HTR-8/SVneo (cell line): ENCODE measurements around the gene NTNG2.
"Not testable (repeated sequence)": the region's sequence is repeated elsewhere in the genome, so short reads cannot be mapped to it uniquely, and the experiment has no call there.

Experiments
- DNase-seq: peaks from one replicate; pipeline ENCODE4 v3.0.0; 2011; ENCODE audit warnings: low spot score, mixed read lengths; ENCODE audit not compliant: insufficient read length
- FAIRE-seq: peaks from 2 replicates; lab custom pipeline; 2011; peaks lifted over from hg19 to GRCh38; lab: Jason Lieb, UNC

Gene NTNG2

DNA sequence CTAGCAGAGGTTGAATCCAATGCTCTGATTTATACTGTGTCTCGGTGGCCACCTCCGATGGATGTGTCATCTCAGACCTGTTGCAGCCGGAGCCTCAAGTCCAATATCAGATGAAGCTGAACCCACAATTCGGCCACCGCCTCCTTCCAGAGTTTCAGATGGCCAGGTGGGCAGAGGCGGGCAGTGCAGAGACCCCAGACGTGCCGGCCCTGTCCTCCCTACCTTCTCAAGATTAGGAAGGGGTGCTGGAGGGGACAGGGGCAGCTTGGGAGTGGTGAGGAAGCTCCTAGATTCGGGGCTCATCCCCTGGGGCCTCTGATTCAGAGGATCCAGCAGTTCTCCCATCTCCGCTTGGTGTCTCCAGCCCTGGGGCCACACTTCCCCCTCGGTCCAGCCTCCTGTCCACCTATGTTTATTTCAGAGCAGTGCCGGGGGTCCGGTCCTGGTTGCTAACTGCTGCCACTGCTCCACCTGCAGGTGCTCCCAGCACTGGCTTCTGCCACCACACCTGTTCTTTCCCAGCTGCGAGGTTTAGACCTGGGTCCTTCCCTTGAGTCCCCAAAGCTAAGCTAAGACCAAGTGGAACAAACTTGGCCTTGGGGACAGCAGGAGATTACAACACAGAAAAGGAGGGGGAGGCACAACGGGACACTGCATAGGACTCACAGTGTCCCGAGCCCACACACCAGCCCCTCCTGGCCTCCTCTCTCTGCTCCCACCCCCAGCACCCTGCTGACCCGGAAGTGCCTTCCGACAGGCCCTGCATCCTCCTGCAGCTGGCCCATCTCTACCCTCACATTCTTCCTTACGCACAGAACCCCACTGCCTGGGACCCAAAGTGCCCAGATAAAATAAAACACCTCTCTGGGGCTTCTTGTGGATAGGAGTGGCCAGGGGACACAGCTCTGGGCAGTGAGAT, 81.6 kb downstream of the NTNG2 start:
- FAIRE-seq: no peak
- DNase-seq: no peak

GRCh38 chr9:132244582-132245455, 83.0 kb downstream of the NTNG2 start:
- DNase-seq (no peak), FAIRE-seq (no peak)

DNA sequence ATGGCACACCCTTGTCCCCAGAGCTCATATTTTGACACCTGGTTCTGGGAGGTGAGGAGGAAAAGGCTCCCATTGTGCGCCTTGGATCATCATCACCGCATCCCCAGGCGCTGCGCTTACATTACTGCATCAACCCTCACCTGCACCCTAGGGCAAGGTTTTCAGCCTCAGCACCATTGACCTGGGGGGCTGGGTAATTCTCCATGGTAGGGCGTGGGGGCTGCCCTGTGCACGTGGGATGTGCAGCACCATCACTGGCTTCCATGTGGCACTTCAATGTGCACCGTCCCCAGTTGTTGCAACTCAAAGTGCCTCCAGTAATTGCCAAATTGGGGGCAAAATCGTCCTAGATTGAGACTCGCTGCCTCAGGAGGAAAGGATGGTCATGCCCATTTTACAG, 83.6 kb downstream of the NTNG2 start:
- DNase-seq (no peak), FAIRE-seq (no peak)

DNA sequence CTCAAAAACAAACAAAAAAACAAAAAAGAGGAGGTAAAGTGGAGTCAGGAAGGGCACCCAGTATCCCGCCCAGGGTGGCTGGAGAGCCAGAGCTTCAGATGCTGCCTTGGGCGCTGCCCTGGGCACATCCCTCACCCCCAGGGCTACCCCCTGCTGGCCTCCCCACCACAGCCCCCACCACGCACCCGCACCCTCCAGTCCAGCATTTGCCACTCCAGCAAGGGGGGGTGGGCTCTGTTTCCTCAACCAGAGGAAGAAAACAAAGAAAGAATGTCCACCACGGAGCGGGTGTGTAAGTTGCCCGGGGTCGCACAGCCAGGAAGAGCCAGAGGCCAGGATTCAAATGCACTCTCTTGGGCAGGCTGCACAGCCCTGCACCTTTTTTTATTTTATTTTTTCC, 86.1 kb downstream of the NTNG2 start:
- FAIRE-seq: no peak
- DNase-seq: no peak

DNA sequence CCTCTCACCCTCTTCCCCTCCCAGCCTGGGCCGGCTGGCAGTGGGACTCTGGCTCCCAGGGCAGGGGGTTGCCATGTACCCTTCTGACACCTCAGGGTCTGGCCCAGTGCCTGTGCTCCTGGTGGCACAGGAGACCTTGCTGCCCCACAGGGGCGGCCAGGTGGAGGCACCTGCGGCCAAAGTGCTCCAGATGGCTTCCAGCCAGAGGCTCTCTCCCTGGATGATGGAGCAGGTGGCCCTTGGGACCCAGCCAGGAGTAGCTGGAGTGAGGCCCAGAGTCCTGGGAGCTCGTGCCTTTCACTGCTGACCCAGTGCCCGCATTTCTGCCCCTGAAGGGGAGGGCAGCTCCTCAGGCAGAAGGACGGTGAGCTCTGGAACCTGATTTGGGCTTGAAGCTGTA, 87.3 kb downstream of the NTNG2 start:
- FAIRE-seq (no peak), DNase-seq (no peak)

- no peak for DNase-seq
- no peak for FAIRE-seq
These were observed 87.8 kb downstream of the NTNG2 start for GRCh38 chr9:132249690-132250089.

DNA sequence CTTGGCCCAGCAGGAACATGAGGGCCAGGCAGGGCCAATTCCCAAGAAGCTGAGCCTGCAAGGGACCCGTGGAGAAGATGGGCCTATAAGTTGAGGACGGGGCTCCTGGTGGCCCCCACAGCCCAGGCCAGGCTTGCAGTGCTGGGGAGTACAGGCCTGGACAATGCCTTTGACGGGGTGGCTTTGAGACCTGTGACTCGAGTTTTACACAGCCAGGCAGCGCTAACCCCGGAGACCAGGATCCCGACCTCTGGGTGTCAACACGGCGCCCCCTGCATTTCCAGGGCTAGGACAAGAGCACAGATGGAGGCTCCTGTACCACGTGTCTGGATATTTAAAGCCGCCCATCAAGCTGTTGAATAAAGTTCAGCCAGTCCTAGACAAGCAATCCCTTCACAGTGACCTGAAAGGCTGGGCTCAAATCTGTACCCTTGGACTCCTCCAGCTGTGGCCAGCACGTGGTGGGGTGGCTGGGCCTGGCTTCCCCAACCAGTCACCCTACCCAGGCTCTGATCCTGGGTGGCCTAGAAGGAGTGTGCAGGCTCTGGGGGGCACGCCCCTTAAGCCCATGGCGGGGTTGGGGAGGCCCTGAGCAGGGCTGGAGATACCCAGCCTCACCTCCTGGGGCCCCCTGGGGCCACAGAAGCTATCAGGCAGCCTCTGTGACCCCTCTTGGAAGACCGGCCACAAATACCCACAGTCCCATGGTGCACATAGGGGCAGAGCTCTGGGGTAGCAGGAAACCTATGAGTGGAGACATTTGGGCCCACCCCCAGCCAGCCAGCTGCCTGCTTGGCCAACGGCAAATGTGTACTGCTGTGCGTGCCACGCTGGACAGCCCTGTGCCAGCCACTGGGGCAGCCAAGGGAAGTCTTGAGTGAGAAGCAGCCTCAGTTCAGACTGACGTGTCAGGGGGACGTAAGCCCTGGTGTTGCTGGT, 88.7 kb downstream of the NTNG2 start:
- FAIRE-seq (no peak), DNase-seq (no peak)

- no peak for DNase-seq
- no peak for FAIRE-seq
These were observed 99.0 kb downstream of the NTNG2 start for GRCh38 chr9:132260846-132261245.

DNA sequence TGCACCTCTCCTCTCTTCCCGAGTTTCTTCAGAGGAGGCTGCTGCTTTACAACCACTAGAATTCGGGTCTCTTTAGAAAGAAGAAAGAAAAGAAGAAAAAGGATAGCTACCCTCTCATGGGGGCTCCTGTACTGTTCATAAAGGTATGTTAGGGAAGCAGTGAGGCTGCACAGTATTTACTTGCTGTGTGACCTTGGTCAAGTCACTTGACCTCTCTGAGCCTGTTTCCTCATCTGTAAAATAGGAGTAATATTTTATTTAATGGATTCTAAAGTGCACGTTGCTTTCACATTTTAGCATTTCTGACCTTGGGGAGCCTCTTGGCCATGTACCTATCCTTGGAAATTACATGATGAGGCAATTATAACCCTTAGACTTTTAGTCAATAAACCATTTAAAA, 104.2 kb downstream of the NTNG2 start:
- no peak for FAIRE-seq
- DNase-seq: no peak

DNA sequence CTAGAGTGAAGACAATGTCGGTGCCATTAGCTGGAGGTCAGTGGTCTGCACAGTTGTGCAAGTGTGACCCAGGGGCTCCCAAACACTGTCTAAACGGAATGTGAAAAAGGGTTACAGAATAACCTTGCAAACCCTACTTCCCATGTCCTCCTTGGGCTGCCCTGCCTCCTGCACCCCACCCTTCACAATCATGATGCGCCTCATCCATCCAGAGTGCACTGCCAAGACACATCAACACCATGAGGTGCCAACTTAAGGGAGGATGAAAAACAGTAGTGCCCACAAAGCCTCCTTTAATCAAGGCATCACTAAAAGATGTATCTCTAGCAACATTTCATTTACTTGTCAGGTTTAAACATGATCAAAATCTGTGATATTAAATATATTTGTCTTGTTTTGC, 105.8 kb downstream of the NTNG2 start:
- DNase-seq (no peak), FAIRE-seq (no peak)

DNA sequence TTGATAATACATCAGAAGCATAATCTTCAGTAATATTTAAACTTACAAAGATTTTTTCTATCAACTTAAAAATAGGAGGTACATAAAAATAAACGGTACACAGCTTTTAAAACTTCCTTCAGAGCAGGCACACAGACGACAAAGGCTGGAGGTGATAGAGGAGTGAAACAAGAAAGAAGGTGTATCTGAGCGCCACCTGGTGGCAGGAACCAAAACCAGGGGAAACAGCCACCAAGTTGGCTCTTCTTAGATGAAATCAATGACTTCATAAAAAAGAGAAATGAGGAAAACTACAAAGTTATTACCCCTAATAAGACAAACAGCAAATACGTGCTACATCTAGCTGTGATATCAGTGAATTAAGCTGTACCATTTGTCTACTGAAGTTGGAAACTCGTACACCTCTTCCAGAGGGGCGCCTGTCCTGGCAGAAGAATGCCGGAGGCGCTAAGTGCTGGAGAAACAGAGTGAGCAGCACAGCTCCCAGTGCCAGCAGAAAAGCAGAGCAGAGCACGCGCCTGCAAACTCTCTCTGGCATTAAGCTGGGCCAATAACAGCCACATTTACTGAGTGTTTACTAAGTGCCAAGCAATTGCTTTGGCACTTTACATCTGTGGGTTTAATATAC, 107.0 kb downstream of the NTNG2 start:
- FAIRE-seq (no peak), DNase-seq (peak; percentile 50)

DNA sequence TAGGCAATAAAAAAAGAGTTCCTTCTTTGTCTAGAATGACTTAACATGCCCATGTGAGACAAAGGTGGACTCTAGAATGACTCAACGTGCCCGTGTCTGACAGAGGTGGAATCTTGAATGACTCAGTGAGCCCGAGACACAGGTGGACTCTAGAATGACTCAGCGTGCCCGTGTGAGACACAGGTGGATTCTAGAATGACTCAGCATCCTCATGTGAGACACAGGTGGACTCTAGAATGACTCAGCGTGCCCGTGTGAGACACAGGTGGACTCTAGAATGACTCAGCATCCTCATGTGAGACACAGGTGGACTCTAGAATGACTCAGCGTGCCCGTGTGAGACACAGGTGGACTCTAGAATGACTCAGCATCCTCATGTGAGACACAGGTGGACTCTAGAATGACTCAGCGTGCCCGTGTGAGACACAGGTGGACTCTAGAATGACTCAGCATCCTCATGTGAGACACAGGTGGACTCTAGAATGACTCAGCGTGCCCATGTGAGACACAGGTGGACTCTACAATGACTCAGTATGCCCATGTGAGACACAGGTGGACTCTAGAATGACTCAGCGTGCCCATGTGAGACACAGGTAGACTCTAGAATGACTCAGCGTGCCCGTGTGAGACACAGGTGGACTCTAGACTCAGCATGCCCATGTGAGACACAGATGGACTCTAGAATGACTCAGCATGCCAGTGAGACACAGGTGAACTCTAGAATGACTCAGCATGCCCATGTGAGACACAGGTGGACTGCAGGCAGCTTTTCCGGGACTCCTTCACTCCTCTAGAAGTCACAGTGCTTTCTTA, 108.1 kb downstream of the NTNG2 start:
- not testable (repeated sequence) for FAIRE-seq

DNA sequence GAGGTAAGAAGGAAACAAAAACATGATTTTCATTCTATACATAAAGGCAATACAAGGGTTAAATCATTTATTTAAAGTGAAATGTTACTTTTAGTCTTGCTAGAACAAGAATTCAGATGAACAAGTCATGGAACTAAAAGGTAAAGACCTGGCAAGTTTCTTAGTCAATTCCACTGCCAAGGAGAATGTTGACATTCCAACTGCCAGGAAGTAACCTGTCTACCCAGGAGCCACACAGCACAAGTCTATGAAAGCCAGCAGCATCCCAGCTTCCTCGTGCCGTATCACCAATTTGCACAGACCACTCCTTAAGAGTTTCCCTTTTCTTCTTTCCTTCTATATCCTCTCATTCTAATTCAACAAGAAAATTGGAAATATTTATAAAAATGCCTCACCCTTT, 113.0 kb downstream of the NTNG2 start:
- DNase-seq (no peak), FAIRE-seq (no peak)

More for the DNA sequence above, 108.1 kb downstream of the NTNG2 start:
- DNase-seq: not testable (repeated sequence)

DNA sequence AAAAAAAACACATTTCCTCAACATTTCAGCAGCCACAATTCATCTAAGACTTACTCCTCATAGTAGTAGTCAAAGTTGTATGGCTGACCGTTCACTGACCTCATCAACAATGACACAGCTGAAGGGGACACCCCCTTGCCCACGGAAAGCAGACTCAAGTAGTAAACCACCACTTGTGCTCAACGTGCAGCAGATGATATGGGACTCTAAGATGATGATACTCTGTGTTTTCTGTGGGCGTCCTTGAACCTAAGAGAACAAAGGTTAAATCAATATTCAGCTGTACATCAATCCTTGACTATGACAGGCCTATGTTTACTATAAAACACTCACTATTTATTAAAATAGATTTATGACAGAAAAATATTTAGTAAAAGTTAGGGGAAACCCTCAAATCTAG, 121.3 kb downstream of the NTNG2 start:
- DNase-seq: no peak
- FAIRE-seq: no peak

DNA sequence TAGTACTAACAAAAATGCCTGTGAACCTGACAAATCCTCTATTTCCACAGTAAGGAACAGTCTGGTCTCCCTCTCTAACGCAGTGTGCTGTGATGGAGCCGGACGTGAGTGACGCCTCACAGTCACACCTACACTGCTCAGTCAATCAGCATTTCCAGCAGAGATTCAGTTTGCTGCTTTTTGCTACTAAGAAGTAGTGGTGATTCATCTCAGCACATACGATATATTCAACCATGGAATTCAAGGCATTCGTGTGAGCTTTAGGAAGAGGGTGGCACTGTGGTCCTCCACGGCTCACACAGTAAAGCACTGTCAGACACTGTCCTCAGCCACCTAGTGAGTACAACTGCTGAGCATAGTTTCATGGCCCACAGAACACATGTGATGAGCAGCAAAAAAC, 122.0 kb downstream of the NTNG2 start:
- FAIRE-seq (no peak), DNase-seq (no peak)

DNA sequence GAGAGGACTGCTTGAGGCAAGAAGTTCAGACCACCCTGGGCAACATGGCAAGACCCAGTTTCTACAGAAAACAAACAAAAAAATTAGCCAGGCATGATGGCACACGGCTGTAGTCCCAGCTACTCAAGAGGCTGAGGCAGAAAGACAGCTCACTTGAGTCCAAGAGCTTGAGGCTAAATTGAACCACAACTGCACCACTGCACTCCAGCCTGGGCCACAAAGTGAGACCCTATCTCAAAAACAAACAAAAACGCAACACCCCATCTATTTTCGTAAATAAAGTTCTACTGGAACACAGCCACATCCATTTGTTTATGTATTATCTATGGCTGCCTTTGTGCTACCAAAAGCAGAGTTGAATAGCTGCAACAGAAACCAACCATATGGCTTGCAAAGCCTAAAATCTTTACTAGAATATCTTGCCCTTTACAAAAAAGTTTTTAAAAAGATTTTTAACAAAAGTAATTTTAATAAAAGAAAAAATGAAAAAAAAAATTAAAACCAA, 125.5 kb downstream of the NTNG2 start:
- no peak for DNase-seq
- FAIRE-seq: no peak

DNA sequence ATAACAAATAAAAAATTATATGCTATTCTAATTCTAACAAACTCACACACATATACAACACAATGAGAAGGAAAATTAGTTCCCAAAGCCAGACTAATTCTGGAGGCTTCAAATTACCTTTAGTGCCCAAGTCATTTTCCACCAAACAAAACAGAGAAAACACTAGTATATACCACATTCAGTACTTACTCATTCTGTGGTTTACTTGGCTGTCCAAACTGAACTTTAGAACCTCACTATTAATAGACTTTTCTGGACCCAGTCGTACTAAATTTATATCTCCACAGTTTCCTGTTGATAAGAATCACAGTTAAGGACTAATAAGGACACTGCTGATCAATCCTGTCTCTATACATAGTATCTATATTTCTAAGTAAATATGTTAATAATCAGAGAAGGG, 126.5 kb downstream of the NTNG2 start:
- FAIRE-seq (no peak), DNase-seq (no peak)

DNA sequence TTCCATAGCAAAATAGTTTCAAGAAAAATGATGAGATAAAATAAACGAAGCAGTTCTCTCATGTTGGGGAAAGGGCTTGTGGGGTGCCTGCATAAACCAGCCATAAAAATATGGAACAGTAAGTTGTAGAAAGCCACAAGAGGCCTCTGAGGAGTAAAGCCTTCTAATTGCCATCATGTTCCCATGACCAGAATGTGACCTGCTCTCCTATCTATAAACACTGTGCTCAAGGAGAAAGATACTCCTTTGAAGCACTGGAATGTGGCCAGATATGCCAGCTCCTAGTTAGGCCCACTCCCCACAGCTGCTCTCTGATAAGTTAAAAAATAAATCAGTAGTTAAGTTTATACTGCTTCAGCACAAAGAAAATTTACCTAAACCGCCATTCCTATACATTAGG, 127.1 kb downstream of the NTNG2 start:
- FAIRE-seq: no peak
- no peak for DNase-seq
